EH (cell line): ENCODE data around the gene FKBP2.

Experiments used
- DNase-seq: peaks from one replicate; pipeline ENCODE4 v3.0.0-alpha.2; 2015; ENCODE audit warnings: low read depth

The FKBP2 gene

GRCh38 chr11:64285885-64286800, 45.2 kb downstream of the FKBP2 start:
- no peak for DNase-seq

GRCh38 chr11:64286801-64287159, 45.9 kb downstream of the FKBP2 start:
- no peak for DNase-seq

- no peak for DNase-seq
Observed at GRCh38 chr11:64287676-64288352, 46.9 kb downstream of the FKBP2 start.

GRCh38 chr11:64288353-64288750, 47.5 kb downstream of the FKBP2 start:
- DNase-seq, result no peak

GRCh38 chr11:64289002-64289564, 48.2 kb downstream of the FKBP2 start:
- no peak for DNase-seq

- DNase-seq, result no peak
Observed at GRCh38 chr11:64290352-64291261, 49.7 kb downstream of the FKBP2 start.

GRCh38 chr11:64291262-64291751, 50.4 kb downstream of the FKBP2 start, which contains the start of gene KCNK4:
TSS of gene KCNK4 (plus strand) at chr11:64291302. CDS start at chr11:64293019, 1,717 bp downstream.
- DNase-seq, result no peak

- DNase-seq, result no peak
Observed at GRCh38 chr11:64291752-64292459, 51.0 kb downstream of the FKBP2 start.

- no peak for DNase-seq
Observed at GRCh38 chr11:64292460-64293254, 51.8 kb downstream of the FKBP2 start.
